DMS153 (cell line): ENCODE measurements around the gene DACH1.
A peak's percentile ranks its signal among the peaks of the same experiment; 100 is the strongest.

ENCODE experiments used
- DNase-seq: peaks from one replicate; lab custom pipeline; 2025; lab: John Stamatoyannopoulos, UW

Gene DACH1

GRCh38 chr13:71624653-71625600 is 242.1 kb downstream of the DACH1 start:
- no peak for DNase-seq

- peak; percentile 67 for DNase-seq
These were observed 245.6 kb downstream of the DACH1 start for GRCh38 chr13:71621174-71622124.

GRCh38 chr13:71619096-71619495 is 247.9 kb downstream of the DACH1 start:
- no peak for DNase-seq

GRCh38 chr13:71618159-71618558 is 248.8 kb downstream of the DACH1 start:
- DNase-seq = no peak

GRCh38 chr13:71617265-71617664 is 249.7 kb downstream of the DACH1 start:
- no peak for DNase-seq

GRCh38 chr13:71613066-71613745 is 253.8 kb downstream of the DACH1 start:
- no peak for DNase-seq

GRCh38 chr13:71611292-71611691 is 255.7 kb downstream of the DACH1 start:
- DNase-seq = no peak

- DNase-seq = peak; percentile 17
These were observed 256.1 kb downstream of the DACH1 start for GRCh38 chr13:71610876-71611275.

- DNase-seq = no peak
These were observed 257.7 kb downstream of the DACH1 start for GRCh38 chr13:71609271-71609670.

GRCh38 chr13:71607575-71607974 is 259.4 kb downstream of the DACH1 start:
- DNase-seq = no peak

GRCh38 chr13:71606818-71607217 is 260.2 kb downstream of the DACH1 start:
- no peak for DNase-seq

- peak; percentile 13 for DNase-seq
These were observed 261.3 kb downstream of the DACH1 start for GRCh38 chr13:71605744-71606143.

- no peak for DNase-seq
These were observed 263.7 kb downstream of the DACH1 start for GRCh38 chr13:71603255-71603654.

- no peak for DNase-seq
These were observed 264.7 kb downstream of the DACH1 start for GRCh38 chr13:71602344-71602743.

GRCh38 chr13:71597150-71597549 is 269.9 kb downstream of the DACH1 start:
- no peak for DNase-seq

GRCh38 chr13:71596116-71596515 is 270.9 kb downstream of the DACH1 start:
- DNase-seq = no peak

GRCh38 chr13:71593566-71593965 is 273.4 kb downstream of the DACH1 start:
- DNase-seq = no peak

GRCh38 chr13:71591374-71591773 is 275.6 kb downstream of the DACH1 start:
- no peak for DNase-seq

- no peak for DNase-seq
These were observed 276.3 kb downstream of the DACH1 start for GRCh38 chr13:71590654-71591148.

- no peak for DNase-seq
These were observed 278.0 kb downstream of the DACH1 start for GRCh38 chr13:71589032-71589431.

- no peak for DNase-seq
These were observed 279.2 kb downstream of the DACH1 start for GRCh38 chr13:71587817-71588216.

GRCh38 chr13:71587193-71587592 is 279.8 kb downstream of the DACH1 start:
- DNase-seq = no peak
